SK-N-SH (cell line): Measurements from ENCODE around the gene BOC. TPM values are rescaled to one million over a fixed set of nuclear protein-coding genes. Genes with fewer than 3 reads are reported as not detected.
A peak's percentile ranks its signal among the peaks of the same experiment; 100 is the strongest.

Experiments used
- CTCF ChIA-PET: fragments of 300-600, 350-600 bp; formaldehyde crosslinking; extraction: SDS; loops from one replicate; lab custom pipeline; 2021; lab: Yijun Ruan, JAX
- POLR2A ChIA-PET: fragments of 350-600 bp; sonication (Branson Sonifier 250); formaldehyde crosslinking; extraction: SDS; loops from one replicate; lab custom pipeline; 2020; ENCODE audit warnings: antibody characterized with exemption, inconsistent platforms; lab: Yijun Ruan, JAX
- DNase-seq: peaks from one replicate; pipeline ENCODE4 v3.0.0; 2012
- H2AFZ ChIP-seq: fragments of 200-600 bp; sonication (generic); 2 replicates; pipeline ENCODE4 v1.8.1; 2016; ENCODE audit warnings: antibody characterized with exemption, mild to moderate bottlenecking, low read depth
- H3F3A ChIP-seq: fragments of 200-600 bp; sonication (generic); replicated peaks from 2 replicates; pipeline ENCODE3; 2016; ENCODE audit warnings: antibody characterized with exemption, mild to moderate bottlenecking; ENCODE audit not compliant: insufficient read depth
- H3K27ac ChIP-seq, 2 experiments: fragments of 200-500 bp in 1 of 2; fragments of 200-600 bp in 1 of 2; sonication (Bioruptor generic) in 1 of 2; sonication (generic), shearing (Covaris generic) in 1 of 2; 2 replicates each; pipeline versions ENCODE4 v1.5.1 to v1.6.1; 2014 to 2016; ENCODE audit warnings: low read depth in 2 of 2, inconsistent platforms in 1 of 2, low read length in 1 of 2, mild to moderate bottlenecking in 1 of 2, mixed read lengths in 1 of 2
- H3K27me3 ChIP-seq: fragments of 200-600 bp; sonication (generic), shearing (Covaris generic); 2 replicates; pipeline ENCODE4 v1.6.1; 2016; ENCODE audit warnings: mixed run types; ENCODE audit not compliant: insufficient read depth
- H3K36me3 ChIP-seq, 2 experiments: fragments of 200-500 bp in 1 of 2; fragments of 200-600 bp in 1 of 2; sonication (Bioruptor generic) in 1 of 2; sonication (generic) in 1 of 2; replicated peaks in 1 of 2; 2 replicates each; pipeline versions ENCODE3 to v1.5.1; 2014 to 2016; ENCODE audit warnings: low read length in 1 of 2, mild to moderate bottlenecking in 1 of 2; ENCODE audit not compliant: insufficient read depth in 2 of 2, control insufficient read depth in 1 of 2
- H3K4me1 ChIP-seq, 2 experiments: fragments of 200-500 bp in 1 of 2; fragments of 200-600 bp in 1 of 2; sonication (Bioruptor generic) in 1 of 2; sonication (generic), shearing (Covaris generic) in 1 of 2; 2 replicates each; pipeline versions ENCODE4 v1.5.1 to v1.6.1; 2014 to 2016; ENCODE audit warnings: low read depth in 1 of 2, low read length in 1 of 2, mixed run types in 1 of 2; ENCODE audit not compliant: insufficient read depth in 2 of 2, control insufficient read depth in 1 of 2
- H3K4me2 ChIP-seq: fragments of 200-600 bp; sonication (generic), shearing (Covaris generic); 2 replicates; pipeline ENCODE4 v1.6.1; 2017; ENCODE audit warnings: mixed run types
- H3K4me3 ChIP-seq, 2 experiments: fragments of 200-500 bp in 1 of 2; fragments of 200-600 bp in 1 of 2; sonication (Bioruptor generic) in 1 of 2; sonication (generic), shearing (Covaris generic) in 1 of 2; 2 replicates each; pipeline versions ENCODE4 v1.5.1 to v1.8.1; 2014 to 2016; ENCODE audit warnings: low read depth in 2 of 2, inconsistent platforms in 1 of 2, low read length in 1 of 2, mild to moderate bottlenecking in 1 of 2, mixed read lengths in 1 of 2, moderate library complexity in 1 of 2
- H3K79me2 ChIP-seq: fragments of 200-600 bp; sonication (generic); 2 replicates; pipeline ENCODE4 v1.8.1; 2017; ENCODE audit warnings: mild to moderate bottlenecking; ENCODE audit not compliant: insufficient read depth
- H3K9ac ChIP-seq: fragments of 200-600 bp; sonication (generic); 2 replicates; pipeline ENCODE4 v1.6.1; 2017; ENCODE audit warnings: mixed run types
- H3K9me2 ChIP-seq: fragments of 200-600 bp; sonication (generic); 2 replicates; pipeline ENCODE4 v1.6.1; 2017; ENCODE audit warnings: mixed run types
- H3K9me3 ChIP-seq: fragments of 200-600 bp; sonication (generic); 2 replicates; pipeline ENCODE4 v1.6.1; 2017; ENCODE audit warnings: mixed run types, mild to moderate bottlenecking, moderate library complexity
- H4K20me1 ChIP-seq: fragments of 200-600 bp; sonication (generic); 2 replicates; pipeline ENCODE4 v1.6.1; 2017; ENCODE audit warnings: mild to moderate bottlenecking, mixed run types; ENCODE audit not compliant: insufficient read depth
- CHD2 ChIP-seq: fragments of 150-350 bp; IDR thresholded peaks from 2 replicates; pipeline ENCODE4 v1.6.1; 2018; ENCODE audit warnings: low read length; ENCODE audit not compliant: partially characterized antibody
- EZH2phosphoT487 ChIP-seq: fragments of 200-600 bp; sonication (generic); IDR thresholded peaks from 2 replicates; pipeline ENCODE4 v1.6.1; 2017; ENCODE audit warnings: low read depth, mixed run types, mild to moderate bottlenecking, antibody characterized with exemption, moderate library complexity, borderline replicate concordance
- FOSL2 ChIP-seq: IDR thresholded peaks from 2 replicates; pipeline ENCODE4 v1.4.0; 2012; ENCODE audit warnings: low read depth, mild to moderate bottlenecking, moderate library complexity, borderline replicate concordance
- FOXJ3 ChIP-seq: sonication (generic); formaldehyde crosslinking; IDR thresholded peaks from 2 replicates; pipeline ENCODE4 v1.5.1; 2020; ENCODE audit warnings: mild to moderate bottlenecking, missing genetic modification reagents
- FOXM1 ChIP-seq: IDR thresholded peaks from 2 replicates; pipeline ENCODE4 v1.4.0; 2012; ENCODE audit warnings: low read depth, mild to moderate bottlenecking
- GATA2 ChIP-seq: sonication (generic); formaldehyde crosslinking; IDR thresholded peaks from 2 replicates; pipeline ENCODE4 v1.5.0; 2020; ENCODE audit warnings: mild to moderate bottlenecking, missing genetic modification reagents
- MAX ChIP-seq: IDR thresholded peaks from 2 replicates; pipeline ENCODE4 v1.4.0; 2012; ENCODE audit warnings: low read depth
- MXI1 ChIP-seq: IDR thresholded peaks from 2 replicates; pipeline ENCODE4 v1.6.1; 2012; ENCODE audit warnings: mild to moderate bottlenecking, low read depth, low read length, improper control_type of control experiment
- NFIC ChIP-seq: IDR thresholded peaks from 2 replicates; pipeline ENCODE4 v1.4.0; 2012; ENCODE audit warnings: borderline replicate concordance
- POLR2AphosphoS5 ChIP-seq: IDR thresholded peaks from 2 replicates; pipeline ENCODE4 v1.6.1; 2012; ENCODE audit warnings: low read depth, low read length
- RAD21 ChIP-seq: IDR thresholded peaks from 2 replicates; pipeline ENCODE4 v1.6.1; 2012; ENCODE audit warnings: mild to moderate bottlenecking, low read length
- RCOR1 ChIP-seq: fragments of 150-350 bp; IDR thresholded peaks from 2 replicates; pipeline ENCODE4 v1.6.1; 2017; ENCODE audit warnings: antibody characterized with exemption, low read length
- RXRA ChIP-seq: IDR thresholded peaks from 2 replicates; pipeline ENCODE4 v1.4.0; 2012; ENCODE audit warnings: low read depth, mild to moderate bottlenecking, borderline replicate concordance
- TEAD4 ChIP-seq: IDR thresholded peaks from 2 replicates; pipeline ENCODE4 v1.4.0; 2012; ENCODE audit warnings: mild to moderate bottlenecking, borderline replicate concordance; ENCODE audit not compliant: insufficient read depth
- YY1 ChIP-seq: IDR thresholded peaks from 2 replicates; pipeline ENCODE4 v1.4.0; 2012; ENCODE audit warnings: low read depth, mild to moderate bottlenecking
- WGBS: methylation state at CpG from one replicate; pipeline ENCODE4 v1.1.6; 2017; ENCODE audit warnings: low lambda C conversion rate; 5-methylcytosine and 5-hydroxymethylcytosine counted together
- polyA plus RNA-seq, 3 experiments: library from polyadenylated mRNA; depleted of rRNA; stranded (reverse); fragments of >200 nt; gene quantifications; 2 replicates each; pipeline ENCODE4 v1.2.3, GENCODE V29; 2012
- TF ChIP-seq, protein P1 (sequence below): IDR thresholded peaks from 2 replicates; pipeline ENCODE4 v1.4.0; 2012; ENCODE audit warnings: low read depth, borderline replicate concordance
- TF ChIP-seq, protein P2 (sequence below): fragments of 150-350 bp; IDR thresholded peaks from 2 replicates; pipeline ENCODE4 v1.6.1; 2016; ENCODE audit warnings: mild to moderate bottlenecking, low read depth, low read length

BOC gene
- polyA plus RNA-seq, 1 of the 3 experiments (the other 2 are of a cell fraction), result 6.6 TPM

GRCh38 chr3:113173102-113173501 is 38.3 kb upstream of the BOC start:
- H4K20me1 ChIP-seq, result no peaks in the 10 kb centered on the region
- H3K4me1 ChIP-seq, result peaks cover 0 to 30% of the 10 kb centered on the region in 2 experiments; a peak in 2 of 4 replicates
- TF ChIP-seq FOXM1 (no peak), GATA2 (CRISPR knock-in tag) (no peak), FOXJ3 (CRISPR knock-in tag) (no peak), MAX (no peak), MXI1 (no peak), YY1 (no peak), POLR2AphosphoS5 (no peak), RAD21 (no peak), TEAD4 (no peak), CHD2 (no peak), RXRA (no peak), NFIC (no peak), RCOR1 (no peak)
- TF ChIP-seq, protein P1, sequence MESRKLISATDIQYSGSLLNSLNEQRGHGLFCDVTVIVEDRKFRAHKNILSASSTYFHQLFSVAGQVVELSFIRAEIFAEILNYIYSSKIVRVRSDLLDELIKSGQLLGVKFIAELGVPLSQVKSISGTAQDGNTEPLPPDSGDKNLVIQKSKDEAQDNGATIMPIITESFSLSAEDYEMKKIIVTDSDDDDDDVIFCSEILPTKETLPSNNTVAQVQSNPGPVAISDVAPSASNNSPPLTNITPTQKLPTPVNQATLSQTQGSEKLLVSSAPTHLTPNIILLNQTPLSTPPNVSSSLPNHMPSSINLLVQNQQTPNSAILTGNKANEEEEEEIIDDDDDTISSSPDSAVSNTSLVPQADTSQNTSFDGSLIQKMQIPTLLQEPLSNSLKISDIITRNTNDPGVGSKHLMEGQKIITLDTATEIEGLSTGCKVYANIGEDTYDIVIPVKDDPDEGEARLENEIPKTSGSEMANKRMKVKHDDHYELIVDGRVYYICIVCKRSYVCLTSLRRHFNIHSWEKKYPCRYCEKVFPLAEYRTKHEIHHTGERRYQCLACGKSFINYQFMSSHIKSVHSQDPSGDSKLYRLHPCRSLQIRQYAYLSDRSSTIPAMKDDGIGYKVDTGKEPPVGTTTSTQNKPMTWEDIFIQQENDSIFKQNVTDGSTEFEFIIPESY, result no peak
- TF ChIP-seq, all 33 proteins: peak for 0

DNA sequence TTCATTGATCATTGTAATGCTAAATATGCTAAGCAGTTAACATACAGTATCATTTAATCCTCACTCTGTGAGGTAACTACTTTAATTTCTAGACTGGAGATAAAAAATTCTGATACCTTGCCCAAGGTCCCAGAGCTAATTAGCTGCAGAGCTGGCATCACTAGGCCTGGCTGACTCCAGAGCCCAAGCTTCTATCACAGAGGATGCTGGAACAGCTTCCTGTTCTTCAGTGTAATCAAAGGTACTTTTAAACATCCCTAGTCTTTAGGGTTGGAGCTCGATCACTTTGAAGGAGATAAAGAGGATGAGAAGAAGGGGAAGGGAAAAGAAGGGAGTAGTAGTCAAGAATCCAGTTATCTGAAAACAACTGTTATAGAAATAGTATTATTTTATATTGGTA is 37.1 kb upstream of the BOC start:
- ChIA-PET CTCF (interaction anchor here (1.2 to 1.5 kb wide), 2 partner anchors 10 to 123 kb away, joined by 3 read pairs; no protein-coding TSS in a partner anchor), POLR2A (no interaction called here)
- no peak for TF ChIP-seq EZH2phosphoT487
- TF ChIP-seq RCOR1, result 0 out of 2 replicates have a peak, but pooled peaks have one; percentile 31
- no peak for TF ChIP-seq FOSL2
- TF ChIP-seq CHD2, result peak; percentile 16
- TF ChIP-seq, protein P2, sequence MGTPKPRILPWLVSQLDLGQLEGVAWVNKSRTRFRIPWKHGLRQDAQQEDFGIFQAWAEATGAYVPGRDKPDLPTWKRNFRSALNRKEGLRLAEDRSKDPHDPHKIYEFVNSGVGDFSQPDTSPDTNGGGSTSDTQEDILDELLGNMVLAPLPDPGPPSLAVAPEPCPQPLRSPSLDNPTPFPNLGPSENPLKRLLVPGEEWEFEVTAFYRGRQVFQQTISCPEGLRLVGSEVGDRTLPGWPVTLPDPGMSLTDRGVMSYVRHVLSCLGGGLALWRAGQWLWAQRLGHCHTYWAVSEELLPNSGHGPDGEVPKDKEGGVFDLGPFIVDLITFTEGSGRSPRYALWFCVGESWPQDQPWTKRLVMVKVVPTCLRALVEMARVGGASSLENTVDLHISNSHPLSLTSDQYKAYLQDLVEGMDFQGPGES, result no peak
- no peak overlapping the region for H3K9ac ChIP-seq
- no peaks in the 10 kb centered on the region for H4K20me1 ChIP-seq
- H2AFZ ChIP-seq, result no peak overlapping the region
- H3K9me3 ChIP-seq, result no peaks in the 10 kb centered on the region
- no peak overlapping the region for H3K4me2 ChIP-seq
- no peaks in the 10 kb centered on the region for H3K27me3 ChIP-seq
- no peak overlapping the region for H3K4me3 ChIP-seq
- peaks cover 0 to 18% of the 10 kb centered on the region in 2 experiments; a peak in 2 of 4 replicates for H3K4me1 ChIP-seq
- 52% methylated on average over 1 of the region's 1 CpG for WGBS
- peaks cover 6% of the 10 kb centered on the region for H3F3A ChIP-seq
- no peaks in the 10 kb centered on the region for H3K36me3 ChIP-seq
- H3K9me2 ChIP-seq, result no peaks in the 10 kb centered on the region
- H3K79me2 ChIP-seq, result no peaks in the 10 kb centered on the region
- peak overlapping the region in 1 of 2 experiments; percentile 51; a peak in 2 of 4 replicates for H3K27ac ChIP-seq
- peak; percentile 20 for DNase-seq

More at GRCh38 chr3:113173102-113173501, 38.3 kb upstream of the BOC start:
- POLR2A ChIA-PET, result no interaction called here
- Histone ChIP-seq H3K9me3 (no peaks in the 10 kb centered on the region), H3K9ac (no peak overlapping the region), H3K27ac (no peak overlapping the region), H3K4me3 (no peak overlapping the region), H3K27me3 (no peaks in the 10 kb centered on the region), H2AFZ (no peak overlapping the region), H3F3A (peaks cover 6% of the 10 kb centered on the region), H3K4me2 (no peak overlapping the region), H3K9me2 (no peaks in the 10 kb centered on the region), H3K79me2 (no peaks in the 10 kb centered on the region), H3K36me3 (no peaks in the 10 kb centered on the region)
- 83% methylated on average over 2 of the region's 2 CpGs for WGBS
- DNase-seq, result no peak
- CTCF ChIA-PET, result no interaction called here
